HepG2 (cell line): ENCODE data around the gene ZBTB37. TPM values are rescaled to one million over a fixed set of nuclear protein-coding genes. Genes with fewer than 3 reads are reported as not detected.

ENCODE experiments used
- ASH2L ChIP-seq: fragments of 300-600, 200-600 bp; sonication (generic); IDR thresholded peaks from 2 replicates; pipeline ENCODE4 v1.7.0; 2017; ENCODE audit warnings: low read depth, mild to moderate bottlenecking, moderate library complexity, mixed read lengths, low read length; ENCODE audit not compliant: insufficient read length
- ETV5 ChIP-seq: IDR thresholded peaks from 2 replicates; pipeline ENCODE4 v1.6.1; 2018; ENCODE audit warnings: missing biosample characterization, missing genetic modification reagents, inconsistent platforms, borderline replicate concordance
- FOXA1 ChIP-seq, 2 experiments: fragments of 450-650 bp in 1 of 2; sonication (generic) in 1 of 2; formaldehyde crosslinking in 1 of 2; IDR thresholded peaks; 2 replicates each; pipeline versions ENCODE4 v1.4.0 to v1.6.1; 2016 to 2020; ENCODE audit warnings: missing genetic modification reagents in 1 of 2
- HOXA5 ChIP-seq: sonication (generic); formaldehyde crosslinking; IDR thresholded peaks from 2 replicates; pipeline ENCODE4 v1.4.0; 2020; ENCODE audit warnings: missing genetic modification reagents
- KAT7 ChIP-seq: IDR thresholded peaks from 2 replicates; pipeline ENCODE4 v1.6.1; 2018; ENCODE audit warnings: borderline replicate concordance, missing compliant biosample characterization
- MTF2 ChIP-seq: sonication (generic); formaldehyde crosslinking; IDR thresholded peaks from 2 replicates; pipeline ENCODE4 v1.5.0; 2020; ENCODE audit warnings: missing genetic modification reagents, borderline replicate concordance
- PRMT3 ChIP-seq: sonication (generic); formaldehyde crosslinking; IDR thresholded peaks from 2 replicates; pipeline ENCODE4 v1.8.1; 2022; ENCODE audit warnings: low read depth, mild to moderate bottlenecking, moderate library complexity, missing genetic modification reagents, borderline replicate concordance
- RAD51 ChIP-seq: fragments of 450-650 bp; IDR thresholded peaks from 2 replicates; pipeline ENCODE4 v1.6.1; 2016; ENCODE audit warnings: borderline replicate concordance
- RFXAP ChIP-seq: sonication (generic); formaldehyde crosslinking; IDR thresholded peaks from 2 replicates; pipeline ENCODE4 v1.4.0; 2020; ENCODE audit warnings: missing genetic modification reagents, borderline replicate concordance
- TBP ChIP-seq: sonication (generic); formaldehyde crosslinking; IDR thresholded peaks from 2 replicates; pipeline ENCODE4 v1.5.0; 2020; ENCODE audit warnings: missing genetic modification reagents
- TEAD3 ChIP-seq: optimal IDR thresholded peaks from 2 replicates; pipeline ENCODE3; 2016; ENCODE audit warnings: borderline replicate concordance
- ZBTB2 ChIP-seq: sonication (generic); formaldehyde crosslinking; IDR thresholded peaks from 2 replicates; pipeline ENCODE4 v1.8.0; 2022; ENCODE audit warnings: low read depth, missing genetic modification reagents
- ZBTB21 ChIP-seq: sonication (generic); formaldehyde crosslinking; IDR thresholded peaks from 2 replicates; pipeline ENCODE4 v1.4.0; 2020; ENCODE audit warnings: missing genetic modification reagents
- ZNF263 ChIP-seq: sonication (generic); formaldehyde crosslinking; IDR thresholded peaks from 2 replicates; pipeline ENCODE4 v1.4.0; 2020; ENCODE audit warnings: missing genetic modification reagents
- ZNF468 ChIP-seq: sonication (generic); formaldehyde crosslinking; IDR thresholded peaks from 2 replicates; pipeline ENCODE4 v1.8.0; 2022; ENCODE audit warnings: mild to moderate bottlenecking, moderate library complexity, missing genetic modification reagents
- ZNF552 ChIP-seq: sonication (generic); formaldehyde crosslinking; IDR thresholded peaks from 2 replicates; pipeline ENCODE4 v1.9.0; 2022; ENCODE audit warnings: missing genetic modification reagents, mild to moderate bottlenecking, borderline replicate concordance
- ZNF563 ChIP-seq: sonication (generic); formaldehyde crosslinking; IDR thresholded peaks from 2 replicates; pipeline ENCODE4 v1.8.0; 2022; ENCODE audit warnings: mild to moderate bottlenecking, moderate library complexity, missing genetic modification reagents
- ZNF780A ChIP-seq: sonication (generic); formaldehyde crosslinking; IDR thresholded peaks from 2 replicates; pipeline ENCODE4 v1.8.0; 2022; ENCODE audit warnings: mild to moderate bottlenecking, missing genetic modification reagents, moderate library complexity
- ZNF788 ChIP-seq: sonication (generic); formaldehyde crosslinking; IDR thresholded peaks from 2 replicates; pipeline ENCODE4 v1.5.0; 2020; ENCODE audit warnings: mild to moderate bottlenecking, missing genetic modification reagents, borderline replicate concordance
- polyA plus RNA-seq, 8 experiments: library from polyadenylated mRNA; depleted of rRNA in 3 of 8; stranded (reverse) in 7 of 8; unstranded in 1 of 8; fragments of >200 nt; fragmentation: Illumina TruSeq in 4 of 8; extraction: Trizol in 4 of 8; gene quantifications; 2 replicates each; pipeline versions ENCODE4 v1.2.1 to v1.2.3, GENCODE V29; 2011 to 2016; ENCODE audit warnings: low read depth in 4 of 8, missing spikeins in 1 of 8, mixed read lengths in 1 of 8; ENCODE audit not compliant: insufficient read depth in 1 of 8
- total RNA-seq, 5 experiments: library from RNA; depleted of rRNA; stranded (reverse); fragments of >200 nt; fragmentation: Illumina TruSeq; extraction: Trizol; gene quantifications; 2 replicates each; pipeline ENCODE4 v1.2.3, GENCODE V29; 2016; ENCODE audit warnings: low read depth in 1 of 5
- TF ChIP-seq, protein P1 (sequence below): IDR thresholded peaks from 2 replicates; pipeline ENCODE4 v1.6.1; 2016; ENCODE audit warnings: control low read depth
- TF ChIP-seq, protein P2 (sequence below): sonication (generic); formaldehyde crosslinking; IDR thresholded peaks from 2 replicates; pipeline ENCODE4 v1.5.0; 2020; ENCODE audit warnings: missing genetic modification reagents
- TF ChIP-seq, protein P3 (sequence below): sonication (generic); formaldehyde crosslinking; IDR thresholded peaks from 2 replicates; pipeline ENCODE4 v1.8.1; 2023; ENCODE audit warnings: missing genetic modification reagents, inconsistent platforms, borderline replicate concordance

The ZBTB37 gene
- total and polyA plus RNA-seq, 2 of the 13 experiments (the other 11 are each of a cell fraction or from before 2014, with no cell fraction given), result 2.6 to 7.7 TPM

- TF ChIP-seq ZBTB2 (CRISPR knock-in tag), result no peak
- TF ChIP-seq, protein P1, sequence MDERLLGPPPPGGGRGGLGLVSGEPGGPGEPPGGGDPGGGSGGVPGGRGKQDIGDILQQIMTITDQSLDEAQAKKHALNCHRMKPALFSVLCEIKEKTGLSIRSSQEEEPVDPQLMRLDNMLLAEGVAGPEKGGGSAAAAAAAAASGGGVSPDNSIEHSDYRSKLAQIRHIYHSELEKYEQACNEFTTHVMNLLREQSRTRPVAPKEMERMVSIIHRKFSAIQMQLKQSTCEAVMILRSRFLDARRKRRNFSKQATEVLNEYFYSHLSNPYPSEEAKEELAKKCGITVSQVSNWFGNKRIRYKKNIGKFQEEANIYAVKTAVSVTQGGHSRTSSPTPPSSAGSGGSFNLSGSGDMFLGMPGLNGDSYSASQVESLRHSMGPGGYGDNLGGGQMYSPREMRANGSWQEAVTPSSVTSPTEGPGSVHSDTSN (CRISPR knock-in tag), result no peak; the same call in 1 of the 2 replicates
- TF ChIP-seq RFXAP, result peak; percentile 66; the same call in 1 of the 2 replicates
- TF ChIP-seq ZBTB21, result peak; percentile 22; the same call in 1 of the 2 replicates
- no peak for TF ChIP-seq ETV5 (CRISPR knock-in tag)
- no peak for TF ChIP-seq ZNF563
- no peak for TF ChIP-seq TBP
- no peak for TF ChIP-seq FOXA1 (IDR thresholded peaks at IDR 0.05)
- no peak for TF ChIP-seq FOXA1 (CRISPR knock-in tag; IDR thresholded peaks at IDR 0.05)
- no peak for TF ChIP-seq ZNF552 (CRISPR knock-in tag)
- TF ChIP-seq, protein P2, sequence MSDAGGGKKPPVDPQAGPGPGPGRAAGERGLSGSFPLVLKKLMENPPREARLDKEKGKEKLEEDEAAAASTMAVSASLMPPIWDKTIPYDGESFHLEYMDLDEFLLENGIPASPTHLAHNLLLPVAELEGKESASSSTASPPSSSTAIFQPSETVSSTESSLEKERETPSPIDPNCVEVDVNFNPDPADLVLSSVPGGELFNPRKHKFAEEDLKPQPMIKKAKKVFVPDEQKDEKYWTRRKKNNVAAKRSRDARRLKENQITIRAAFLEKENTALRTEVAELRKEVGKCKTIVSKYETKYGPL (CRISPR knock-in tag), result peak; percentile 59; the same call in 1 of the 2 replicates
- TF ChIP-seq ZNF788 (CRISPR knock-in tag), result peak; percentile 85; the same call in 1 of the 2 replicates
- no peak for TF ChIP-seq KAT7 (CRISPR knock-in tag)
- TF ChIP-seq ZNF780A (CRISPR knock-in tag), result no peak
- TF ChIP-seq RAD51, result peak; percentile 89
- peak; percentile 75 for TF ChIP-seq ASH2L
- TF ChIP-seq MTF2 (CRISPR knock-in tag), result no peak
- TF ChIP-seq, protein P3, sequence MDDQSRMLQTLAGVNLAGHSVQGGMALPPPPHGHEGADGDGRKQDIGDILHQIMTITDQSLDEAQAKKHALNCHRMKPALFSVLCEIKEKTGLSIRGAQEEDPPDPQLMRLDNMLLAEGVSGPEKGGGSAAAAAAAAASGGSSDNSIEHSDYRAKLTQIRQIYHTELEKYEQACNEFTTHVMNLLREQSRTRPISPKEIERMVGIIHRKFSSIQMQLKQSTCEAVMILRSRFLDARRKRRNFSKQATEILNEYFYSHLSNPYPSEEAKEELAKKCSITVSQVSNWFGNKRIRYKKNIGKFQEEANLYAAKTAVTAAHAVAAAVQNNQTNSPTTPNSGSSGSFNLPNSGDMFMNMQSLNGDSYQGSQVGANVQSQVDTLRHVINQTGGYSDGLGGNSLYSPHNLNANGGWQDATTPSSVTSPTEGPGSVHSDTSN (CRISPR knock-in tag), result 0 out of 2 replicates have a peak, but pooled peaks have one; percentile 42
- no peak for TF ChIP-seq PRMT3
- TF ChIP-seq HOXA5, result peak; percentile 84
- TF ChIP-seq ZNF263, result peak; percentile 91
- TF ChIP-seq TEAD3 (CRISPR knock-in tag), result no peak
- no peak for TF ChIP-seq ZNF468
These were observed 371 bp upstream of the ZBTB37 start, which contains the start of gene GAS5 (continued) for GRCh38 chr1:173867753-173868265.
